WTC11 (cell line): ENCODE measurements around the gene MYMX. TPM values are rescaled to one million over a fixed set of nuclear protein-coding genes. Genes with fewer than 3 reads are reported as not detected.

Experiments used
- ELF4 ChIP-seq: sonication (generic); formaldehyde crosslinking; IDR thresholded peaks from 2 replicates; pipeline ENCODE4 v1.8.1; 2022; ENCODE audit warnings: low read depth, mild to moderate bottlenecking, moderate library complexity, missing genetic modification reagents
- EMX1 ChIP-seq: fragments of 250-450 bp; sonication (Bioruptor Pico); IDR thresholded peaks from 2 replicates; pipeline ENCODE4 v1.8.0; 2021; ENCODE audit warnings: mild to moderate bottlenecking
- FOXK1 ChIP-seq: sonication (generic); formaldehyde crosslinking; IDR thresholded peaks from 2 replicates; pipeline ENCODE4 v1.8.0; 2022; ENCODE audit warnings: mild to moderate bottlenecking, moderate library complexity, missing genetic modification reagents
- FOXP1 ChIP-seq: sonication (generic); formaldehyde crosslinking; IDR thresholded peaks from 2 replicates; pipeline ENCODE4 v1.8.0; 2022; ENCODE audit warnings: missing genetic modification reagents, mild to moderate bottlenecking, moderate library complexity, borderline replicate concordance
- GABPB1 ChIP-seq: sonication (generic); formaldehyde crosslinking; IDR thresholded peaks from 2 replicates; pipeline ENCODE4 v1.8.1; 2023; ENCODE audit warnings: mild to moderate bottlenecking, missing genetic modification reagents
- GTF2I ChIP-seq: fragments of 250-450 bp; sonication (Bioruptor Pico); conservative IDR thresholded peaks from 2 replicates; pipeline ENCODE4 v1.4.0; 2021; ENCODE audit warnings: mild to moderate bottlenecking
- MXD4 ChIP-seq: fragments of 250-450 bp; sonication (Bioruptor Pico); IDR thresholded peaks from 2 replicates; pipeline ENCODE4 v1.8.0; 2021; ENCODE audit warnings: mild to moderate bottlenecking, moderate library complexity, borderline replicate concordance
- MYBL2 ChIP-seq: sonication (generic); formaldehyde crosslinking; IDR thresholded peaks from 2 replicates; pipeline ENCODE4 v1.8.1; 2023; ENCODE audit warnings: mild to moderate bottlenecking, moderate library complexity, missing genetic modification reagents
- PRRX2 ChIP-seq: fragments of 250-450 bp; sonication (Bioruptor Pico); IDR thresholded peaks from 2 replicates; pipeline ENCODE4 v1.8.0; 2021; ENCODE audit warnings: mild to moderate bottlenecking
- SMAD3 ChIP-seq: sonication (generic); formaldehyde crosslinking; IDR thresholded peaks from 2 replicates; pipeline ENCODE4 v1.8.0; 2022; ENCODE audit warnings: missing genetic modification reagents, mild to moderate bottlenecking, borderline replicate concordance
- SMAD4 ChIP-seq: sonication (generic); formaldehyde crosslinking; IDR thresholded peaks from 2 replicates; pipeline ENCODE4 v1.8.0; 2022; ENCODE audit warnings: mild to moderate bottlenecking, missing genetic modification reagents
- TCF7 ChIP-seq: sonication (generic); formaldehyde crosslinking; IDR thresholded peaks from 2 replicates; pipeline ENCODE4 v1.8.0; 2022; ENCODE audit warnings: mild to moderate bottlenecking, low read depth, missing genetic modification reagents, moderate library complexity
- TEAD4 ChIP-seq: sonication (generic); formaldehyde crosslinking; IDR thresholded peaks from 2 replicates; pipeline ENCODE4 v1.8.0; 2022; ENCODE audit warnings: mild to moderate bottlenecking, missing genetic modification reagents
- ZBTB21 ChIP-seq: sonication (generic); formaldehyde crosslinking; IDR thresholded peaks from 2 replicates; pipeline ENCODE4 v1.8.1; 2023; ENCODE audit warnings: mild to moderate bottlenecking, missing genetic modification reagents, borderline replicate concordance
- ZNF121 ChIP-seq: sonication (generic); formaldehyde crosslinking; IDR thresholded peaks from 2 replicates; pipeline ENCODE4 v1.8.0; 2023; ENCODE audit warnings: missing genetic modification reagents
- total RNA-seq: library from RNA; stranded (reverse); gene quantifications from 3 replicates; pipeline ENCODE4 v1.2.3, GENCODE V29; 2021
- TF ChIP-seq, protein P1 (sequence below): sonication (generic); formaldehyde crosslinking; IDR thresholded peaks from 2 replicates; pipeline ENCODE4 v1.8.0; 2022; ENCODE audit warnings: missing genetic modification reagents
- TF ChIP-seq, protein P2 (sequence below): fragments of 250-450 bp; sonication (Bioruptor Pico); IDR thresholded peaks from 2 replicates; pipeline ENCODE4 v1.9.0; 2021; ENCODE audit warnings: mild to moderate bottlenecking
- TF ChIP-seq, protein P3 (sequence below): sonication (generic); formaldehyde crosslinking; IDR thresholded peaks from 2 replicates; pipeline ENCODE4 v1.8.1; 2023; ENCODE audit warnings: mild to moderate bottlenecking, missing genetic modification reagents
- TF ChIP-seq, protein P4 (sequence below): sonication (generic); formaldehyde crosslinking; IDR thresholded peaks from 2 replicates; pipeline ENCODE4 v1.8.0; 2023; ENCODE audit warnings: missing genetic modification reagents
- TF ChIP-seq, protein P5 (sequence below): sonication (generic); formaldehyde crosslinking; IDR thresholded peaks from 2 replicates; pipeline ENCODE4 v1.8.0; 2023; ENCODE audit warnings: missing genetic modification reagents, mild to moderate bottlenecking, borderline replicate concordance
- TF ChIP-seq, protein P6 (sequence below): sonication (generic); formaldehyde crosslinking; conservative IDR thresholded peaks from 2 replicates; pipeline ENCODE4 v1.8.1; 2022; ENCODE audit warnings: mild to moderate bottlenecking, missing genetic modification reagents
- TF ChIP-seq, protein P7 (sequence below): fragments of 250-450 bp; sonication (Bioruptor Pico); IDR thresholded peaks from 2 replicates; pipeline ENCODE4 v1.9.0; 2021; ENCODE audit warnings: mild to moderate bottlenecking, borderline replicate concordance

MYMX gene
- total RNA-seq, 1 experiment from 2014 or later, result 3.9 TPM

DNA sequence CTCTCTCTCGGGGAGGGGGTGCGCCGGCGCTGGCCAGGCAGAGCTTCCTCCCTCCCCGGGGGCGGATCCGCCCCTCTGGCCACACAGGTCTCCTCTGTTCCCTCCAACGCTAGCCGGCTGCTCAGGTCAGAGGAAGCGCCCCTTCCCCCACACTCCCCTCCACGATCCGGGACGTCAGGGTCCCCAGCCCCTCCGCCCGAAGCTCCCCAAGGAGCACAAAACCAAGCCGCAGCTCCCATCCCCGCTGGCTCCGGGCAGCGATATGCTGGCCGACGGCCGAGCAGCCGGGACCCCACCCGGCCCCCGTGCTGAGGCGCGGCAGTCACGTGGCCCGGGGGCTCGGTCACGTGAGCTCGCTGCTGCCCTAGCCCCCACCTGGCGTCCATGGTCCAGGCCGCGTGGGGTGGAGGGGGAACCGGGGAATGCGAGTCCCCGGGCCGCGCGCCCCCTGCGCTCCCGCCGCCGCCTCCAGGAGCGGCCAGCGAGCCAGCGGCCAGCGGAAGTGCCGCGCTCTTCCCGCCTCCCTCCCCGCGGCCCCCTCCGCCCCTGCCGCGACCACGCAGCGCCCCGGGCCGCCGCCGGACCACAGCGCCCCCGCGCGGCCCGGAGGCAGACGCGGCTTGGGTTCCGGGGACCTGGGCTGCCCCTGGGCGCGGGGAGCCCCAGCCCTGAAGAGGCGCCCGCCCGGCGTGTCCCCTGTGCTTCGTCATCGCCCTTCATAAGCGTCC, 40.5 kb downstream of the MYMX start, which contains the start of gene SLC35B2 (continued):
- TF ChIP-seq, protein P1, sequence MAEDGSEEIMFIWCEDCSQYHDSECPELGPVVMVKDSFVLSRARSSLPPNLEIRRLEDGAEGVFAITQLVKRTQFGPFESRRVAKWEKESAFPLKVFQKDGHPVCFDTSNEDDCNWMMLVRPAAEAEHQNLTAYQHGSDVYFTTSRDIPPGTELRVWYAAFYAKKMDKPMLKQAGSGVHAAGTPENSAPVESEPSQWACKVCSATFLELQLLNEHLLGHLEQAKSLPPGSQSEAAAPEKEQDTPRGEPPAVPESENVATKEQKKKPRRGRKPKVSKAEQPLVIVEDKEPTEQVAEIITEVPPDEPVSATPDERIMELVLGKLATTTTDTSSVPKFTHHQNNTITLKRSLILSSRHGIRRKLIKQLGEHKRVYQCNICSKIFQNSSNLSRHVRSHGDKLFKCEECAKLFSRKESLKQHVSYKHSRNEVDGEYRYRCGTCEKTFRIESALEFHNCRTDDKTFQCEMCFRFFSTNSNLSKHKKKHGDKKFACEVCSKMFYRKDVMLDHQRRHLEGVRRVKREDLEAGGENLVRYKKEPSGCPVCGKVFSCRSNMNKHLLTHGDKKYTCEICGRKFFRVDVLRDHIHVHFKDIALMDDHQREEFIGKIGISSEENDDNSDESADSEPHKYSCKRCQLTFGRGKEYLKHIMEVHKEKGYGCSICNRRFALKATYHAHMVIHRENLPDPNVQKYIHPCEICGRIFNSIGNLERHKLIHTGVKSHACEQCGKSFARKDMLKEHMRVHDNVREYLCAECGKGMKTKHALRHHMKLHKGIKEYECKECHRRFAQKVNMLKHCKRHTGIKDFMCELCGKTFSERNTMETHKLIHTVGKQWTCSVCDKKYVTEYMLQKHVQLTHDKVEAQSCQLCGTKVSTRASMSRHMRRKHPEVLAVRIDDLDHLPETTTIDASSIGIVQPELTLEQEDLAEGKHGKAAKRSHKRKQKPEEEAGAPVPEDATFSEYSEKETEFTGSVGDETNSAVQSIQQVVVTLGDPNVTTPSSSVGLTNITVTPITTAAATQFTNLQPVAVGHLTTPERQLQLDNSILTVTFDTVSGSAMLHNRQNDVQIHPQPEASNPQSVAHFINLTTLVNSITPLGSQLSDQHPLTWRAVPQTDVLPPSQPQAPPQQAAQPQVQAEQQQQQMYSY (CRISPR knock-in tag), result no peak
- TF ChIP-seq PRRX2 (CRISPR knock-in tag) (no peak; the same call in 1 of the 2 replicates), TEAD4 (CRISPR knock-in tag) (no peak), GABPB1 (CRISPR knock-in tag) (peak; percentile 62; the same call in 1 of the 2 replicates), FOXP1 (CRISPR knock-in tag) (peak; percentile 79), EMX1 (CRISPR knock-in tag) (peak; percentile 64; the same call in 1 of the 2 replicates), ZNF121 (CRISPR knock-in tag) (no peak), MXD4 (no peak), SMAD4 (0 out of 2 replicates have a peak, but pooled peaks have one; percentile 20), MYBL2 (CRISPR knock-in tag) (peak; percentile 74), SMAD3 (CRISPR knock-in tag) (no peak), ZBTB21 (CRISPR knock-in tag) (no peak; the same call in 1 of the 2 replicates), TCF7 (CRISPR knock-in tag) (no peak), GTF2I (CRISPR knock-in tag) (no peak), ELF4 (CRISPR knock-in tag) (no peak; the same call in 1 of the 2 replicates), FOXK1 (CRISPR knock-in tag) (peak; percentile 68)
- TF ChIP-seq, protein P2, sequence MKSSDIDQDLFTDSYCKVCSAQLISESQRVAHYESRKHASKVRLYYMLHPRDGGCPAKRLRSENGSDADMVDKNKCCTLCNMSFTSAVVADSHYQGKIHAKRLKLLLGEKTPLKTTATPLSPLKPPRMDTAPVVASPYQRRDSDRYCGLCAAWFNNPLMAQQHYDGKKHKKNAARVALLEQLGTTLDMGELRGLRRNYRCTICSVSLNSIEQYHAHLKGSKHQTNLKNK, result no peak
- TF ChIP-seq, protein P3, sequence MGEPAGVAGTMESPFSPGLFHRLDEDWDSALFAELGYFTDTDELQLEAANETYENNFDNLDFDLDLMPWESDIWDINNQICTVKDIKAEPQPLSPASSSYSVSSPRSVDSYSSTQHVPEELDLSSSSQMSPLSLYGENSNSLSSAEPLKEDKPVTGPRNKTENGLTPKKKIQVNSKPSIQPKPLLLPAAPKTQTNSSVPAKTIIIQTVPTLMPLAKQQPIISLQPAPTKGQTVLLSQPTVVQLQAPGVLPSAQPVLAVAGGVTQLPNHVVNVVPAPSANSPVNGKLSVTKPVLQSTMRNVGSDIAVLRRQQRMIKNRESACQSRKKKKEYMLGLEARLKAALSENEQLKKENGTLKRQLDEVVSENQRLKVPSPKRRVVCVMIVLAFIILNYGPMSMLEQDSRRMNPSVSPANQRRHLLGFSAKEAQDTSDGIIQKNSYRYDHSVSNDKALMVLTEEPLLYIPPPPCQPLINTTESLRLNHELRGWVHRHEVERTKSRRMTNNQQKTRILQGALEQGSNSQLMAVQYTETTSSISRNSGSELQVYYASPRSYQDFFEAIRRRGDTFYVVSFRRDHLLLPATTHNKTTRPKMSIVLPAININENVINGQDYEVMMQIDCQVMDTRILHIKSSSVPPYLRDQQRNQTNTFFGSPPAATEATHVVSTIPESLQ (CRISPR knock-in tag), result no peak
- TF ChIP-seq, protein P4, sequence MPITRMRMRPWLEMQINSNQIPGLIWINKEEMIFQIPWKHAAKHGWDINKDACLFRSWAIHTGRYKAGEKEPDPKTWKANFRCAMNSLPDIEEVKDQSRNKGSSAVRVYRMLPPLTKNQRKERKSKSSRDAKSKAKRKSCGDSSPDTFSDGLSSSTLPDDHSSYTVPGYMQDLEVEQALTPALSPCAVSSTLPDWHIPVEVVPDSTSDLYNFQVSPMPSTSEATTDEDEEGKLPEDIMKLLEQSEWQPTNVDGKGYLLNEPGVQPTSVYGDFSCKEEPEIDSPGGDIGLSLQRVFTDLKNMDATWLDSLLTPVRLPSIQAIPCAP (CRISPR knock-in tag), result no peak; the same call in 1 of the 2 replicates
- TF ChIP-seq, protein P5, sequence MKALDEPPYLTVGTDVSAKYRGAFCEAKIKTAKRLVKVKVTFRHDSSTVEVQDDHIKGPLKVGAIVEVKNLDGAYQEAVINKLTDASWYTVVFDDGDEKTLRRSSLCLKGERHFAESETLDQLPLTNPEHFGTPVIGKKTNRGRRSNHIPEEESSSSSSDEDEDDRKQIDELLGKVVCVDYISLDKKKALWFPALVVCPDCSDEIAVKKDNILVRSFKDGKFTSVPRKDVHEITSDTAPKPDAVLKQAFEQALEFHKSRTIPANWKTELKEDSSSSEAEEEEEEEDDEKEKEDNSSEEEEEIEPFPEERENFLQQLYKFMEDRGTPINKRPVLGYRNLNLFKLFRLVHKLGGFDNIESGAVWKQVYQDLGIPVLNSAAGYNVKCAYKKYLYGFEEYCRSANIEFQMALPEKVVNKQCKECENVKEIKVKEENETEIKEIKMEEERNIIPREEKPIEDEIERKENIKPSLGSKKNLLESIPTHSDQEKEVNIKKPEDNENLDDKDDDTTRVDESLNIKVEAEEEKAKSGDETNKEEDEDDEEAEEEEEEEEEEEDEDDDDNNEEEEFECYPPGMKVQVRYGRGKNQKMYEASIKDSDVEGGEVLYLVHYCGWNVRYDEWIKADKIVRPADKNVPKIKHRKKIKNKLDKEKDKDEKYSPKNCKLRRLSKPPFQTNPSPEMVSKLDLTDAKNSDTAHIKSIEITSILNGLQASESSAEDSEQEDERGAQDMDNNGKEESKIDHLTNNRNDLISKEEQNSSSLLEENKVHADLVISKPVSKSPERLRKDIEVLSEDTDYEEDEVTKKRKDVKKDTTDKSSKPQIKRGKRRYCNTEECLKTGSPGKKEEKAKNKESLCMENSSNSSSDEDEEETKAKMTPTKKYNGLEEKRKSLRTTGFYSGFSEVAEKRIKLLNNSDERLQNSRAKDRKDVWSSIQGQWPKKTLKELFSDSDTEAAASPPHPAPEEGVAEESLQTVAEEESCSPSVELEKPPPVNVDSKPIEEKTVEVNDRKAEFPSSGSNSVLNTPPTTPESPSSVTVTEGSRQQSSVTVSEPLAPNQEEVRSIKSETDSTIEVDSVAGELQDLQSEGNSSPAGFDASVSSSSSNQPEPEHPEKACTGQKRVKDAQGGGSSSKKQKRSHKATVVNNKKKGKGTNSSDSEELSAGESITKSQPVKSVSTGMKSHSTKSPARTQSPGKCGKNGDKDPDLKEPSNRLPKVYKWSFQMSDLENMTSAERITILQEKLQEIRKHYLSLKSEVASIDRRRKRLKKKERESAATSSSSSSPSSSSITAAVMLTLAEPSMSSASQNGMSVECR (CRISPR knock-in tag), result peak; percentile 71; the same call in 1 of the 2 replicates
- TF ChIP-seq, protein P6, sequence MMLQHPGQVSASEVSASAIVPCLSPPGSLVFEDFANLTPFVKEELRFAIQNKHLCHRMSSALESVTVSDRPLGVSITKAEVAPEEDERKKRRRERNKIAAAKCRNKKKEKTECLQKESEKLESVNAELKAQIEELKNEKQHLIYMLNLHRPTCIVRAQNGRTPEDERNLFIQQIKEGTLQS (CRISPR knock-in tag), result no peak
- TF ChIP-seq, protein P7, sequence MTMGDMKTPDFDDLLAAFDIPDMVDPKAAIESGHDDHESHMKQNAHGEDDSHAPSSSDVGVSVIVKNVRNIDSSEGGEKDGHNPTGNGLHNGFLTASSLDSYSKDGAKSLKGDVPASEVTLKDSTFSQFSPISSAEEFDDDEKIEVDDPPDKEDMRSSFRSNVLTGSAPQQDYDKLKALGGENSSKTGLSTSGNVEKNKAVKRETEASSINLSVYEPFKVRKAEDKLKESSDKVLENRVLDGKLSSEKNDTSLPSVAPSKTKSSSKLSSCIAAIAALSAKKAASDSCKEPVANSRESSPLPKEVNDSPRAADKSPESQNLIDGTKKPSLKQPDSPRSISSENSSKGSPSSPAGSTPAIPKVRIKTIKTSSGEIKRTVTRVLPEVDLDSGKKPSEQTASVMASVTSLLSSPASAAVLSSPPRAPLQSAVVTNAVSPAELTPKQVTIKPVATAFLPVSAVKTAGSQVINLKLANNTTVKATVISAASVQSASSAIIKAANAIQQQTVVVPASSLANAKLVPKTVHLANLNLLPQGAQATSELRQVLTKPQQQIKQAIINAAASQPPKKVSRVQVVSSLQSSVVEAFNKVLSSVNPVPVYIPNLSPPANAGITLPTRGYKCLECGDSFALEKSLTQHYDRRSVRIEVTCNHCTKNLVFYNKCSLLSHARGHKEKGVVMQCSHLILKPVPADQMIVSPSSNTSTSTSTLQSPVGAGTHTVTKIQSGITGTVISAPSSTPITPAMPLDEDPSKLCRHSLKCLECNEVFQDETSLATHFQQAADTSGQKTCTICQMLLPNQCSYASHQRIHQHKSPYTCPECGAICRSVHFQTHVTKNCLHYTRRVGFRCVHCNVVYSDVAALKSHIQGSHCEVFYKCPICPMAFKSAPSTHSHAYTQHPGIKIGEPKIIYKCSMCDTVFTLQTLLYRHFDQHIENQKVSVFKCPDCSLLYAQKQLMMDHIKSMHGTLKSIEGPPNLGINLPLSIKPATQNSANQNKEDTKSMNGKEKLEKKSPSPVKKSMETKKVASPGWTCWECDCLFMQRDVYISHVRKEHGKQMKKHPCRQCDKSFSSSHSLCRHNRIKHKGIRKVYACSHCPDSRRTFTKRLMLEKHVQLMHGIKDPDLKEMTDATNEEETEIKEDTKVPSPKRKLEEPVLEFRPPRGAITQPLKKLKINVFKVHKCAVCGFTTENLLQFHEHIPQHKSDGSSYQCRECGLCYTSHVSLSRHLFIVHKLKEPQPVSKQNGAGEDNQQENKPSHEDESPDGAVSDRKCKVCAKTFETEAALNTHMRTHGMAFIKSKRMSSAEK (CRISPR knock-in tag), result no peak
